Measurements from ENCODE around the gene EML1. TPM values are rescaled to one million over a fixed set of nuclear protein-coding genes. Genes with fewer than 3 reads are reported as not detected.

EML1 gene
- total RNA-seq, 1 experiment from 2014 or later, result 9.5 TPM

GRCh38 chr14:99839696-99840095 lies 46.5 kb downstream of the EML1 start:
- POLR2A ChIA-PET, result no interaction called here
- peaks cover 5% of the 10 kb centered on the region for H3K4me1 Mint-ChIP-seq (ENCODE audit: insufficient read depth, unreplicated experiment)
- TF ChIP-seq, protein P1, sequence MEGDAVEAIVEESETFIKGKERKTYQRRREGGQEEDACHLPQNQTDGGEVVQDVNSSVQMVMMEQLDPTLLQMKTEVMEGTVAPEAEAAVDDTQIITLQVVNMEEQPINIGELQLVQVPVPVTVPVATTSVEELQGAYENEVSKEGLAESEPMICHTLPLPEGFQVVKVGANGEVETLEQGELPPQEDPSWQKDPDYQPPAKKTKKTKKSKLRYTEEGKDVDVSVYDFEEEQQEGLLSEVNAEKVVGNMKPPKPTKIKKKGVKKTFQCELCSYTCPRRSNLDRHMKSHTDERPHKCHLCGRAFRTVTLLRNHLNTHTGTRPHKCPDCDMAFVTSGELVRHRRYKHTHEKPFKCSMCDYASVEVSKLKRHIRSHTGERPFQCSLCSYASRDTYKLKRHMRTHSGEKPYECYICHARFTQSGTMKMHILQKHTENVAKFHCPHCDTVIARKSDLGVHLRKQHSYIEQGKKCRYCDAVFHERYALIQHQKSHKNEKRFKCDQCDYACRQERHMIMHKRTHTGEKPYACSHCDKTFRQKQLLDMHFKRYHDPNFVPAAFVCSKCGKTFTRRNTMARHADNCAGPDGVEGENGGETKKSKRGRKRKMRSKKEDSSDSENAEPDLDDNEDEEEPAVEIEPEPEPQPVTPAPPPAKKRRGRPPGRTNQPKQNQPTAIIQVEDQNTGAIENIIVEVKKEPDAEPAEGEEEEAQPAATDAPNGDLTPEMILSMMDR (IDR thresholded peaks at IDR 0.05; ENCODE audit: unreplicated experiment), result no peak
- no peaks in the 10 kb centered on the region for H3K36me3 Mint-ChIP-seq (ENCODE audit: insufficient read depth, unreplicated experiment)
- CTCF ChIA-PET, result no interaction called here
- H3K9me3 Mint-ChIP-seq (ENCODE audit: unreplicated experiment), result no peaks in the 10 kb centered on the region
- intact Hi-C loops (cut with micrococcal nuclease), result no loop called here
- peaks cover 28% of the 10 kb centered on the region for H3K27me3 Mint-ChIP-seq (ENCODE audit: insufficient read depth, unreplicated experiment)
- no peak overlapping the region for H3K4me3 Mint-ChIP-seq (ENCODE audit: unreplicated experiment)
- DNase-seq (ENCODE audit: unreplicated experiment), result no peak
- no TSS peak for BruUV-seq (replicated peaks)
- H3K27ac Mint-ChIP-seq (ENCODE audit: low read depth, unreplicated experiment), result no peak overlapping the region

- DNase-seq (ENCODE audit: unreplicated experiment), result no peak
- TF ChIP-seq, protein P1 (IDR thresholded peaks at IDR 0.05; ENCODE audit: unreplicated experiment), result no peak
- Mint-ChIP-seq H3K4me1 (ENCODE audit: insufficient read depth, unreplicated experiment) (peaks cover 5% of the 10 kb centered on the region), H3K36me3 (ENCODE audit: insufficient read depth, unreplicated experiment) (no peaks in the 10 kb centered on the region), H3K27ac (ENCODE audit: low read depth, unreplicated experiment) (no peak overlapping the region), H3K4me3 (ENCODE audit: unreplicated experiment) (no peak overlapping the region), H3K9me3 (ENCODE audit: unreplicated experiment) (no peaks in the 10 kb centered on the region), H3K27me3 (ENCODE audit: insufficient read depth, unreplicated experiment) (peaks cover 24% of the 10 kb centered on the region)
- ChIA-PET CTCF (no interaction called here), POLR2A (no interaction called here)
- BruUV-seq (replicated peaks), result no TSS peak
- intact Hi-C loops (cut with micrococcal nuclease), result no loop called here
Observed at GRCh38 chr14:99840265-99840664, 47.1 kb downstream of the EML1 start.

DNA sequence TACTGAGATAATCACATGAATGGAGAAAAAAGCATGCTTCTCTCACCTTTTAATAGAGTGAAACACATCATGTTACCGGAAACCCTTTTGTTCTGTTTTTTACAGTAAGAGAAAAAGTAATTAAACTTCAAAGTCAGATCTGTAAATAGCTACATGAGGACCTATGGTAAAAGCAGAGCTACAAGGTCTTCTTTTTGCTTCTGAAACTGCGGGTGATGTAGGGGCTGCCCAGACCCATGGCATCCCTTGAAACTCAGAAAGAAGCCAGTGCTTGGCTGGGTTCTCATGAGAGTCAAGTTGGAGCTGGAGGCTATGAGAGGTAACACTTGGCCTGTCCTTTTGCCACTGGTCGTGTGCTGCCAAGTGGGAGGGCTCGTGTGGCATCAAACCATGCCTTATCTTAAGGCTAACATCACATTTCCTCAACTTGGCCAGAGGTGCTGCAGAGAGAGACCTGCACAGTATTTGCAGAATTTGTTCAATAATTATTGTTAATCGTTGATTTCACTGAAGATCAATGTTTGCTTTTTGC lies 47.6 kb downstream of the EML1 start:
- TF ChIP-seq, protein P1 (IDR thresholded peaks at IDR 0.05; ENCODE audit: unreplicated experiment), result no peak
- H3K4me1 Mint-ChIP-seq (ENCODE audit: insufficient read depth, unreplicated experiment), result peaks cover 5% of the 10 kb centered on the region
- no peak for DNase-seq (ENCODE audit: unreplicated experiment)
- ChIA-PET CTCF (no interaction called here), POLR2A (interaction anchor here (0.8 kb wide), 1 partner anchor 21 kb away, joined by 3 read pairs; no protein-coding TSS in a partner anchor)
- no peaks in the 10 kb centered on the region for H3K36me3 Mint-ChIP-seq (ENCODE audit: insufficient read depth, unreplicated experiment)
- H3K9me3 Mint-ChIP-seq (ENCODE audit: unreplicated experiment), result no peaks in the 10 kb centered on the region
- no peak overlapping the region for H3K4me3 Mint-ChIP-seq (ENCODE audit: unreplicated experiment)
- no peak overlapping the region for H3K27ac Mint-ChIP-seq (ENCODE audit: low read depth, unreplicated experiment)
- peaks cover 18% of the 10 kb centered on the region for H3K27me3 Mint-ChIP-seq (ENCODE audit: insufficient read depth, unreplicated experiment)
- no TSS peak for BruUV-seq (replicated peaks)
- intact Hi-C loops (cut with micrococcal nuclease), result no loop called here

DNA sequence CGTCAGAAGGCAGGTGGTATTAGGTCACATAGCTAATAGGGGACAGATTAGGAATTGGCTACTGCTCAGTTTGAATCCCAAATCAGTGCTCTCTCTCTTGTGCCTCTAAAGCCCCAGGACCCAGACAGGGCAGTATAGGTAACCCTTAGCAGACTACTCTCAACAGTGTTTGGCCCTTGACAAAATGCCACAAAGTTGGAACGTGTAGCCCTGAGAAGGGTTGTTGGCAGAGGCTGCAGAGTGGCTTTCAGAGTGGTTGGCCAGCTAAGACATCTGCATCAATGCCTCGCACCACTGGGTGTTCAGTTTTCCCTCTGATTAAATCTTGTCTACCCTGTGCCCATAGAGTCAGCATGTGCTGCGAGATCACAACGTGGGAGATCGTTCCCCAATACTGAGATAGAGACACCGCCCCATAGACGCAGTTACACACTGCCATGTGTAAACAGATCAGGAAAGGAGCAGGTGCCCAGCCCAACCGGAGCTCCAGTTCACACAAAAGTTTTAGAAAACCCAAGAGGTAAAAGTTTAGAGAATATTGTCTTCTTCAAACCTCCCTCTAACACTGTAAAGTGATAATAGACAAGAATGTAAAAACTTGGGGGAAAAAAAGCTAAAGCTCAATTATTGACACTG lies 48.3 kb downstream of the EML1 start:
- TF ChIP-seq, protein P1 (IDR thresholded peaks at IDR 0.05; ENCODE audit: unreplicated experiment), result no peak
- intact Hi-C loops (cut with micrococcal nuclease), result no loop called here
- Mint-ChIP-seq H3K4me3 (ENCODE audit: unreplicated experiment) (no peak overlapping the region), H3K9me3 (ENCODE audit: unreplicated experiment) (no peaks in the 10 kb centered on the region), H3K27me3 (ENCODE audit: insufficient read depth, unreplicated experiment) (peaks cover 11% of the 10 kb centered on the region), H3K36me3 (ENCODE audit: insufficient read depth, unreplicated experiment) (no peaks in the 10 kb centered on the region), H3K4me1 (ENCODE audit: insufficient read depth, unreplicated experiment) (peaks cover 5% of the 10 kb centered on the region), H3K27ac (ENCODE audit: low read depth, unreplicated experiment) (no peak overlapping the region)
- CTCF ChIA-PET, result no interaction called here
- no peak for DNase-seq (ENCODE audit: unreplicated experiment)
- POLR2A ChIA-PET, result interaction anchor here (0.8 kb wide), 1 partner anchor 20 kb away, joined by 3 read pairs; no protein-coding TSS in a partner anchor
- no TSS peak for BruUV-seq (replicated peaks)

Measured in MCF 10A (cell line).